PC-3 (cell line): ENCODE results near the gene GMDS. TPM values are rescaled to one million over a fixed set of nuclear protein-coding genes. Genes with fewer than 3 reads are reported as not detected.

ENCODE experiments used
- ATAC-seq: fragments of 200-7000 bp; cut with Tn5 transposase; 2 replicates; pipeline ENCODE4 v1.9.1; 2020; ENCODE audit warnings: mild to moderate bottlenecking, moderate library complexity
- BruUV-seq: library from RNA; stranded (reverse); fragments of 400-500 nt; replicated peaks from 2 replicates; lab custom pipeline; 2021; lab: Mats Ljungman, UMichigan
- CTCF ChIA-PET: fragments of 300-600 bp; sonication (Branson Sonifier 250); formaldehyde crosslinking; loops from one replicate; lab custom pipeline; 2022; ENCODE audit warnings: antibody characterized with exemption; lab: Charles Lee
- POLR2A ChIA-PET: fragments of 300-600 bp; sonication (Branson Sonifier 250); formaldehyde crosslinking; loops from one replicate; lab custom pipeline; 2022; ENCODE audit warnings: antibody characterized with exemption; ENCODE audit not compliant: unreplicated experiment; lab: Charles Lee
- DNase-seq: peaks from one replicate; pipeline ENCODE4 v3.0.0-alpha.2; 2015
- H2AFZ ChIP-seq: fragments of 300-600 bp; sonication (generic); 2 replicates; pipeline ENCODE4 v1.6.0; 2016; ENCODE audit warnings: antibody characterized with exemption, low read length
- H3F3A ChIP-seq: fragments of 300-600 bp; sonication (generic); one replicate; pipeline ENCODE4 v1.6.0; 2017; ENCODE audit warnings: antibody characterized with exemption, low read length, control low read depth, mild to moderate bottlenecking; ENCODE audit not compliant: unreplicated experiment
- H3K27ac ChIP-seq: fragments of 300-600 bp; sonication (generic); 2 replicates; pipeline ENCODE4 v1.5.1; 2016; ENCODE audit warnings: mild to moderate bottlenecking, low read length
- H3K27me3 ChIP-seq: fragments of 300-600 bp; sonication (generic); 2 replicates; pipeline ENCODE4 v1.6.1; 2016; ENCODE audit warnings: low read length, mixed read lengths
- H3K36me3 ChIP-seq: fragments of 300-600 bp; sonication (generic); 2 replicates; pipeline ENCODE4 v1.6.1; 2016; ENCODE audit warnings: low read depth, mixed run types, low read length, mixed read lengths
- H3K4me1 ChIP-seq: fragments of 300-600 bp; sonication (generic); 2 replicates; pipeline ENCODE4 v1.5.1; 2016; ENCODE audit warnings: low read length; ENCODE audit not compliant: insufficient read depth
- H3K4me2 ChIP-seq: fragments of 300-600 bp; sonication (generic); 2 replicates; pipeline ENCODE4 v1.6.0; 2016; ENCODE audit warnings: low read length
- H3K4me3 ChIP-seq: fragments of 300-600 bp; sonication (generic); 2 replicates; pipeline ENCODE4 v1.5.1; 2016; ENCODE audit warnings: mild to moderate bottlenecking, low read length, mixed read lengths
- H3K79me2 ChIP-seq: fragments of 300-600 bp; sonication (generic); 2 replicates; pipeline ENCODE4 v1.6.1; 2017; ENCODE audit warnings: low read length, mixed read lengths
- H3K9ac ChIP-seq: fragments of 300-600 bp; sonication (generic); 2 replicates; pipeline ENCODE4 v1.6.0; 2016; ENCODE audit warnings: mild to moderate bottlenecking, low read length
- H3K9me2 ChIP-seq: fragments of 300-600 bp; sonication (generic); replicated peaks from 2 replicates; pipeline ENCODE4 v1.6.1; 2016; ENCODE audit warnings: mixed run types, low read length, mixed read lengths
- H3K9me3 ChIP-seq: fragments of 300-600 bp; sonication (generic); 2 replicates; pipeline ENCODE4 v1.6.1; 2016; ENCODE audit warnings: low read length, mixed read lengths
- H4K20me1 ChIP-seq: fragments of 300-600 bp; sonication (generic); 2 replicates; pipeline ENCODE4 v1.6.1; 2016; ENCODE audit warnings: low read length, mixed read lengths
- CTCF ChIP-seq: fragments of 300-600 bp; sonication (generic); conservative IDR thresholded peaks from 2 replicates; pipeline ENCODE4 v1.5.1; 2017; ENCODE audit warnings: antibody characterized with exemption, low read depth, mild to moderate bottlenecking, low read length
- EZH2 ChIP-seq: fragments of 300-600 bp; sonication (generic); IDR thresholded peaks from one replicate; pipeline ENCODE4 v1.6.1; 2017; ENCODE audit warnings: antibody characterized with exemption, mild to moderate bottlenecking, low read length; ENCODE audit not compliant: unreplicated experiment
- EZH2phosphoT487 ChIP-seq: fragments of 300-600 bp; sonication (generic); IDR thresholded peaks from 2 replicates; pipeline ENCODE4 v1.6.1; 2018; ENCODE audit warnings: mild to moderate bottlenecking, antibody characterized with exemption, low read length, borderline replicate concordance
- intact Hi-C: fragments of 100-400 bp; cut with micrococcal nuclease; formaldehyde crosslinking; loops from 2 replicates; pipeline ENCODE4 v1.9.0; 2023
- total RNA-seq: library from RNA; depleted of rRNA; stranded (reverse); fragments of >200 nt; gene quantifications from 2 replicates; pipeline ENCODE4 v1.2.3, GENCODE V29; 2014

GMDS gene
- total RNA-seq, 1 experiment from 2014 or later: 18.3 TPM

GRCh38 chr6:1842334-1842733, 403.1 kb downstream of the GMDS start:
- H4K20me1 ChIP-seq: no peaks in the 10 kb centered on the region
- ChIA-PET CTCF (no interaction called here), POLR2A (no interaction called here)
- no peaks in the 10 kb centered on the region for H3K9me3 ChIP-seq
- no peak overlapping the region for H3K4me3 ChIP-seq
- no TSS peak for BruUV-seq
- H3K36me3 ChIP-seq: no peaks in the 10 kb centered on the region
- H3K9me2 ChIP-seq: no peaks in the 10 kb centered on the region
- no peaks in the 10 kb centered on the region for H3K27me3 ChIP-seq
- no peaks in the 10 kb centered on the region for H3F3A ChIP-seq
- no peak overlapping the region for H3K9ac ChIP-seq
- DNase-seq (no peak), ATAC-seq (no peak)
- no peak overlapping the region for H3K27ac ChIP-seq
- H3K4me2 ChIP-seq: peak overlapping the region; percentile 73; the same call in 1 of the 2 replicates
- H3K4me1 ChIP-seq: peaks cover 42% of the 10 kb centered on the region
- H2AFZ ChIP-seq: no peak overlapping the region
- no peaks in the 10 kb centered on the region for H3K79me2 ChIP-seq
- TF ChIP-seq CTCF (no peak), EZH2phosphoT487 (no peak), EZH2 (no peak)
- intact Hi-C loops: no loop called here

- H2AFZ ChIP-seq: 0 out of 2 replicates have a peak overlapping the region, but pooled peaks have one; percentile 14
- no peaks in the 10 kb centered on the region for H3K27me3 ChIP-seq
- TF ChIP-seq CTCF: no peak
- H3K27ac ChIP-seq: peak overlapping the region; percentile 52
- no peaks in the 10 kb centered on the region for H4K20me1 ChIP-seq
- intact Hi-C loops: loop anchor here (2.0 kb wide), 1 partner anchor 228 kb away; no protein-coding TSS in a partner anchor
- no peaks in the 10 kb centered on the region for H3K79me2 ChIP-seq
- H3K9ac ChIP-seq: peak overlapping the region; percentile 2; the same call in 1 of the 2 replicates
- POLR2A ChIA-PET: no interaction called here
- H3F3A ChIP-seq: no peaks in the 10 kb centered on the region
- H3K9me2 ChIP-seq: no peaks in the 10 kb centered on the region
- H3K4me2 ChIP-seq: peak overlapping the region; percentile 73
- ATAC-seq (no peak), DNase-seq (no peak)
- TSS peak; percentile 58 for BruUV-seq
- peaks cover 42% of the 10 kb centered on the region for H3K4me1 ChIP-seq
- H3K4me3 ChIP-seq: peak overlapping the region; percentile 48
- no peaks in the 10 kb centered on the region for H3K9me3 ChIP-seq
- CTCF ChIA-PET: no interaction called here
- H3K36me3 ChIP-seq: no peaks in the 10 kb centered on the region
These were observed 404.3 kb downstream of the GMDS start for GRCh38 chr6:1841136-1841535.

- ATAC-seq: peak; percentile 78
- Histone ChIP-seq H3K27ac (peak overlapping the region; percentile 52), H3K27me3 (no peaks in the 10 kb centered on the region), H2AFZ (0 out of 2 replicates have a peak overlapping the region, but pooled peaks have one; percentile 14), H3K9me3 (no peaks in the 10 kb centered on the region), H4K20me1 (no peaks in the 10 kb centered on the region), H3K36me3 (no peaks in the 10 kb centered on the region), H3K4me2 (peak overlapping the region; percentile 73), H3K4me3 (peak overlapping the region; percentile 48), H3K79me2 (no peaks in the 10 kb centered on the region), H3K9me2 (no peaks in the 10 kb centered on the region), H3K9ac (no peak overlapping the region), H3K4me1 (peaks cover 42% of the 10 kb centered on the region), H3F3A (no peaks in the 10 kb centered on the region)
- TSS peak; percentile 14 for BruUV-seq
- intact Hi-C loops: loop anchor here (2.0 kb wide), 1 partner anchor 228 kb away; no protein-coding TSS in a partner anchor
- ChIA-PET CTCF (no interaction called here), POLR2A (no interaction called here)
- TF ChIP-seq CTCF (no peak), EZH2phosphoT487 (no peak), EZH2 (no peak)
- DNase-seq: peak; percentile 82
These were observed 404.8 kb downstream of the GMDS start for GRCh38 chr6:1840491-1841121.
